ENCODE measurements around the gene PTPRN2. TPM values are rescaled to one million over a fixed set of nuclear protein-coding genes. Genes with fewer than 3 reads are reported as not detected.

PTPRN2 gene
- total RNA-seq, 1 donor: 0.09 TPM

GRCh38 chr7:157869793-157870192 lies 717.8 kb downstream of the PTPRN2 start:
- no peak overlapping the region for H3K4me3 ChIP-seq (ENCODE audit: low read depth, low read length)
- DNase-seq (ENCODE audit: low read depth): no peak
- no peak for TF ChIP-seq CTCF (IDR thresholded peaks at IDR 0.05; ENCODE audit: insufficient read depth, low read length)

GRCh38 chr7:157867685-157868305 lies 719.8 kb downstream of the PTPRN2 start:
- no peak overlapping the region for H3K4me3 ChIP-seq (ENCODE audit: low read depth, low read length)
- DNase-seq (ENCODE audit: low read depth): no peak
- TF ChIP-seq CTCF (IDR thresholded peaks at IDR 0.05; ENCODE audit: insufficient read depth, low read length): no peak

- H3K4me3 ChIP-seq (ENCODE audit: low read depth, low read length): no peak overlapping the region
- no peak for TF ChIP-seq CTCF (IDR thresholded peaks at IDR 0.05; ENCODE audit: insufficient read depth, low read length)
- no peak for DNase-seq (ENCODE audit: low read depth)
Measured at GRCh38 chr7:157866336-157866924, 721.2 kb downstream of the PTPRN2 start.

GRCh38 chr7:157865351-157866165 lies 722.1 kb downstream of the PTPRN2 start:
- no peak overlapping the region for H3K4me3 ChIP-seq (ENCODE audit: low read depth, low read length)
- TF ChIP-seq CTCF (IDR thresholded peaks at IDR 0.05; ENCODE audit: insufficient read depth, low read length): no peak
- no peak for DNase-seq (ENCODE audit: low read depth)

- no peak for DNase-seq (ENCODE audit: low read depth)
- TF ChIP-seq CTCF (IDR thresholded peaks at IDR 0.05; ENCODE audit: insufficient read depth, low read length): no peak
- H3K4me3 ChIP-seq (ENCODE audit: low read depth, low read length): no peak overlapping the region
Measured at GRCh38 chr7:157864911-157865310, 722.7 kb downstream of the PTPRN2 start.

- TF ChIP-seq CTCF (IDR thresholded peaks at IDR 0.05; ENCODE audit: insufficient read depth, low read length): no peak
- DNase-seq (ENCODE audit: low read depth): no peak
- no peak overlapping the region for H3K4me3 ChIP-seq (ENCODE audit: low read depth, low read length)
Measured at GRCh38 chr7:157863906-157864810, 723.5 kb downstream of the PTPRN2 start.

Measured in fibroblast of the aortic adventitia (primary cell).